Measurements from ENCODE around the gene CDK5R2. TPM values are rescaled to one million over a fixed set of nuclear protein-coding genes. Genes with fewer than 3 reads are reported as not detected.

Gene CDK5R2
- total RNA-seq, 1 experiment from 2014 or later, result not detected

DNA sequence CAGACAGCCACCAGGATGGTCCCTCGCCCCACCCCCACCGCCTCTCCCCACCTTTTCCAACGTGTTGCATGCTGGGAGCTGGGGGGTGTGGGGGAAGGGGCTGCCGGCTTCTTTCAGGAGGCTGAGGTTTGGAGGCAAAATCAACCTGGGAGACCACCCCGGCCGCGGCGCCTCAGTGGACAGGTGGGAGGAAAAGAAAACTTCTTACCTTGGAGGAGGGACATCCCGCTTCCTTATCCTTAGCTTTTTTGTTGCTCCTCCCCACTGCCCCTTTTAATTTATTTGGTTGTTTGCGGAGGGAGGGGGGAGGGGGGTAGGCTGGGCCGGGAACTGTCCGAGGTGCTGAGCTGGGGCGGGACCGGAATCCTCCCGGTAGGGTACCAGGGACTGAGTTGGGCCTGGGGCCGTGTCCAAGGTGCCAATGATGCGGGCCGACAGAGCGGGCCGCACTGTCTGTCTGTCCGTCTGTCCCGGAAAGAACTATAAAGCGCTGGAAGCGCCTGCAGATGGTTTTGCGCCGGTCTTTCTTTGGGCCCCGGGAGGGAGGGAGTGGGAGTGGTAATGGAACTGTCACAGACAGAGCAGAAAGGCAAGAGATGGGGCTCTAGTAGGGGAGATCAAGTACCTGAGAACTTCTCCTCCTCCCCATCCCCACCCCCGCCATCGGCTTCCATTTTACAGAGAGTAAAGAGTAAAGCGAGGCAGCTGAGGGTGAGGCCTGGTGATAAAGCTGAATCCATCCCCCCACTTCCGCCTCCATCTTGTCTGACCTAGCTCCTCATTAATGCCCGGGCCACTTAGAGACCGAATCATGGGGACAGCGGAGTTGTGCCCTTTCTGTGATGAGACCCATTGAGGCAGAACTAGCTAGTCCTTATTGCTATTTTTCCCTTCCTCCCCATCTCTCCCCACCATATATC lies 2.4 kb downstream of the CDK5R2 start:
- DNase-seq (ENCODE audit: low spot score), result no peak

DNA sequence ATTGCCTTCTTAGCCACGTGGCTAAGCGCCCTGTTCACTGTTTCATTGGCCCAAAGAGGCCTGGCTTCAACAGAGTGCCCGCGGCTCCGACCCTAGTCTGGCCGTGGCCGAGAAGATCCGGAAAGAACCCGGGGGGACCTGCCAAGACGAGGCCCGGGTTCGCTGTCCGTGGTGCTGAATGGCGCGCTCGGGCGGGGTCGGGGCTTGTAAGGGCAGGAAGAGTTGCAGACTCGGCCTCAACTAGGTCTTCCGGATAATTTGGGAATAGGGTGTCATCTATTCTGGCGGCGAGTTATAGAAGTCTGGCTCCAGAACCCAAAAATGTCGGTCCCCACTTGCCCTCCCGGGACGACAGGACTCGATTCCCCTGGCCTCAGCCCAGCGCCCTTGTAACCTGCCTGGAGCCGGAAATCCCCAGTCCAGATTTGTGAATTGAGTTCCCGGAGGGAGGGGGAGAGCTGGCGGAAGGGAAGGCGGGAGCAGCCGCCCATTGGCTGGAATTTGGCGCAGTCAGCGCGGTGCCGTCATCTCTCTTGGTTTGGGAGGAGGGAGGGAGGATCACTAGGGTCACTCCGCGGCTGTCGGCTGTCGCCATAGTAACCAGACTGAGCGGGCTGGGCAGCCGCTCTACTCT lies 3.5 kb downstream of the CDK5R2 start:
- DNase-seq (ENCODE audit: low spot score), result no peak

DNA sequence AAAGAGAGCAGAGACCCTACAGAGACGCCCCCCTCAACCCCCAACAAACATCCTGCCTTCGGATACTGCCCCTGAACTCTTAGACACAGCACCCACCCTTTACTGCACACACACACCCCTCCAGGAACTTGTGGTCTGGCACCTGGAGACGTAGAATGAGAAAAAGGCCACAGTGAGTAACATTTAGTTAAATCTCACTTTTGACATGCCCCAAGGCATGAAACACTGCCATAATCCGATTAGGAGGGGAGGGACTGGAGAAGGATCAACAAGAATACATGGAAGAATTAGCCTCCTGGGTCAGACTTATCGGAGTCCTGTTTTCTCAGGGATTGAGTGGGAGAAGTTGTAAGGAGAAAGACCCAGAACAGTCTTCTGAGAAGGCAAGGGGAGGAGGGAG lies 4.1 kb downstream of the CDK5R2 start:
- DNase-seq (ENCODE audit: low spot score), result no peak

DNA sequence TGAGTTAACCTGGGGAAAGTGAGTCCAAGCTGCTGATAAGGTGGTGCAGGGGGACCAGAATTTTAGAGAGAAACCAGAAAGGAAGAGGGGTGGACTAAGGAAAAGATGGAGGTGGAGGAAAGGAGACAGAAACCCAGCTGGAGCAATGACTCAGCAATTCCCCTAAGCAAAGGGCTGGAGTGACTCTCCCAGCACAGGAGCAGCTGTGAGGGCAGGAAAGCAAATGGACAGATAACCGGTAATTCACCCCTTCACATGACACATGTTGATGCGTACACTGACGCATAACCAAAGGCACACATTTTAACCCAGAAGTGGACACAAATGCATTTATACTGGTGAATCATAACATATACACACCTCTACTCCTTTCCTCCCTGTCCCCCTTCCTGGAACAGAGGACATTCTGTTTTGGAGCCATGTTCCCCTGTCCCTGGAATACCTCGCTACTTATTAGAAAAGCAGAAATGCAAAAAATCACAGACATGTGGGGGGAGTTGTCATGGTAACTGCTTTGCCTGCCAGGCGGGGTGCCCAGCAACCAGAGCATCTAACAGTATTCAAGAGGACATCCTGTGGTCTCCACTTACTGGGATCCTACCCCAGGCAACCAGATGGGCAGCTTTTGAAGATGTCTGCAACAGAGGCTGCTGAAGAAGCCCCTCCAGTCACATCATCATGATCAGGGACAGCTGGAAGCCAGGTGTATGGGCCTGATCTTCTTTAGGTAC lies 4.7 kb downstream of the CDK5R2 start:
- DNase-seq (ENCODE audit: low spot score), result no peak

DNA sequence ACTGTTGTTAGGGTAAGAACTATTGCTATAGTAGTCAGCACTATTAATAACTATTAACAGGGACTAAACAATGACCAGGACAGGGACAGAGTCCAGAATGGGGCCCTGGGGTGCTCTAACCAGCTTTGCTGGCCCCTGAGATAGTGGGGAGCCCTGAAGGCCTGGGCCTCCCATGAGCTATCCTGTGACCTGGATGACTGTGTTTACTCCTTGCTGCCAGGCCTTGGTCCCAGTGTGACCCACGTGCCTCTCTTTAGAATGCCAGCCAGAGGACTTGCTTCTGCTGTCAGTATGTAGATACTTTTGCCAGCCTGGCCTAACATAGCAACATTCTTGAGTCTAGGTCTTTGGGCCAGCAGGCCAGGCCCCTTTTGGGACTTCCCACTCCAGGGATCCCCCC lies 11.4 kb downstream of the CDK5R2 start:
- DNase-seq (ENCODE audit: low spot score), result no peak

DNA sequence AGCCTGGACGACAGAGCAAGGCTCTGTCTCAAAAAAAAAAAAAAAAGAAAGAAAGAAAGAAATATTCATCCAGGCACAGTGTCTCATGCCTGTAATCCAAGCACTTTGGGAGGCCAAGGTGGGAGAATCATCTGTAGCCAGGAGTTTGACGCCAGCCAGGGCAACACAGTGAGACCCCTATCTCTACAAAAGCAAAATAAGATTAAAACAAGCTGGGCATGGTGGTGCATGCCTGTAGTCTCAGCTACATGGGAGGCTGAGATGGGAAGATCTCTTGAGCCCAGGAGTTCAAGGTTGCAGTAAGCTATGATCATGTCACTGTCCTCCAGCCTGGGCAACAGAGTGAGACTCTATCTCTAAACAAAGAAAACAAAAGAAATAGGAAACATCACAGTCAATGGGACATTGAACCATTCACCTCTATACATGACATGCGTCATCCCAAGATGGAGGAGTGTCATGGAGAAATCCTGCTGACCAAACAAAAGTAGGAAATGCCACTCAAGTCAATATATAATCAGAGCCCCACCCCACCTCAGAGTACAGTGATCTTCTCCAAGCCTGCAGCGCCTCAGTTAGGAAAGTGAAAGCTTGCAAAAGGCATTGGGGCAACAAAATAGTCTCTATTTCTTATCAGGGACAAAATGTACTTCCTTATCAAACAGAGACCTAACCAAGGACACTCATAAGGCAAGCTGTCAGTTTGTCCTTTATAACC lies 15.8 kb downstream of the CDK5R2 start:
- DNase-seq (ENCODE audit: low spot score), result no peak

DNA sequence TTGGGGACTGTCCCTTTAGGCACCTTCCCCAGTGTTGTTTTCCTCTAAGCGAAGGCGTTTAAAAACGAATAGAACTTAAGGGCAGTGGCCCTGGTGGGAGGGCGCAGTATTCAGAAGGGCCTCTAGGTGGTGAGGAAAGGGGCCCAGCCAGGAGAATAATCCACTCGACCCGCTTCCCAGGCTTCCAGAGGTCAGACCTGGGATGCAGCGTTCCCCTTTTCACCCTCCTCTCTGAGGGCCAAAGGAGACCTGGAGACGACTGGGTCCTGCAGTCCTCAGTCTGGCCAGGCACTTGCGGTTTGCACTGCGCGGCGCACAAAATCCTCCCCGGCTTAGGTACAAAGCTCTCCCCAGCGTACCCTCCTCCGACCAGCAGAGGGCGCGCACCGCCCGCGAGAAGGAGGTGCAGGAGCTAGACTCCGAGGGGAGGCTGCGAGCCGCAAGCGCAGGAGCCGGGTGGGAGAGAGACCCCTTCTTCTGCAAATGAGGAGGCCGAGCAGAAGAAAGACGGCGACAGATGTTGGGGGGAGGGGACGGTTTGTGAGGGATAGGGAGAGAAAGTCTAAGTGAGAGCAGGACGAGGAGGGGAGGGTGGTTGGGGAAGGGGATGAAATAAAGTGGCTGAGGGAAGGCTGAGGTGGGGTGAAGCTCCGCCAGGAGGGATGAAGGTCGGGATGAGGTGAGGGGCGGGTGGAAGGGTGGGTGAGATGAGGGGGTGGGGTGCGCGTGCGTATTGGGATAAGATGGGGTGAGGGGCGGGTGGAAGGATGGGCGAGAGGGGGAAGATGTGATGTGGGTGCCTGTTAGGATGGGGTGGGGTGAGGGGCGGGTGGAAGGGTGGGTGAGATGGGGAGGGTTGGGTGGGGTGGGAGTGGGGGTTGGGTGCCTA lies 20.6 kb downstream of the CDK5R2 start:
- DNase-seq (ENCODE audit: low spot score), result peak; percentile 82

DNA sequence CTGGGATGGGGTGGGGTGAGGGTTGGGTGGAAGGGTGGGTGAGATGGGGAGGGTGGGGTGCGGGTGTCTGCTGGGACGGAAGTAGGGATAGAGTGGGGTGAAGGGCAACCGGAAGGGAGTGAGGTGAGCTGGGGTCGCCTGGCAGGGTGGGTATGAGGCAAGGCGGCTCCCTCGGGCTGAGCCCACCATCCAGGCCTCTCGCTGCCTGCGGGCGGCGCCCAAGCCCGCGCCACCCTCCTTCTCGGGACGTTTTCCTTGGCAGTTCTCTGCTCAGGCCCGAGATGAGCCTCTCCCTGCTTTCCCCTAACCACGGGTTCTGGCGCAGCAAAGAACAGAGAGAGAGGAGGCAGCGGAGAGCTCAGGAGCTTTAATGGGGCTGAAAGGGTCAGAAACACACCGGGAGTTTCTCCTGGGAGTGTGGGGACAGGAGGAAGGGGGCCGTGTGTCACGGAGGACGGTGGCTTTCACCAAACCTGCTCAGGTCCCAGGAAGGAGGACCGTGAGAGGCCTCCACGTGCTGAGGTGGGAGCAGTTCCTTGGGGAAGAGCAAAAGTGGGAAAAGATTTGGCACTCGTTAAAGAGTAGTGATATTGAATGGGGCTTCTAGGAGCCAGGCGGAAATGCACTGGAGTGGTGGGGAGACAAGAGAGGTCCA lies 21.4 kb downstream of the CDK5R2 start:
- DNase-seq (ENCODE audit: low spot score), result peak; percentile 23

DNA sequence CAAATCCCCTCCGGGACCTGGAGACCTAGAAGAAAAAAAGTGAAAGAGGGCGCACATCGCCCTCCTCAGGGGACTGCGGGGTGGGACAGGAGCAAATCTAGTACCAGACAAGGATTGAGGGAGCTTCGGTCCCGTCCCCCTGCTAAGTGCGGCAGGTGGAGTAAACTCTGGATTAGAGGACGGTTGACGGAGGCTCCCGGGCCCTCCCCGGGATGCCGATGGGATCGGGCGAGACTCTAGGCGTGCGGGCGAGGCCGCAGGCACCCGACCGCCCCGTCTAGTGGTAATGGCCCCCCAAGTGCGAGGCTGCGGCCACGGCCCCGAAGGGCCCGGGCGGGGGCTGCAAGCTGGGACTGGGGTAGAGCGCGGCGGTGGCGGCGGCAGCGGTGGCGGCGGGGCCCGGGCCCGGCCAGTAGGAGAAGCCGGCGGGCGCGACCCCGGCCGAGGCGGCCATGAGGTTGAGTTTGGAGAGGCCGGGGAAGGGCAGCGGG lies 22.0 kb downstream of the CDK5R2 start:
- DNase-seq (ENCODE audit: low spot score), result no peak

DNA sequence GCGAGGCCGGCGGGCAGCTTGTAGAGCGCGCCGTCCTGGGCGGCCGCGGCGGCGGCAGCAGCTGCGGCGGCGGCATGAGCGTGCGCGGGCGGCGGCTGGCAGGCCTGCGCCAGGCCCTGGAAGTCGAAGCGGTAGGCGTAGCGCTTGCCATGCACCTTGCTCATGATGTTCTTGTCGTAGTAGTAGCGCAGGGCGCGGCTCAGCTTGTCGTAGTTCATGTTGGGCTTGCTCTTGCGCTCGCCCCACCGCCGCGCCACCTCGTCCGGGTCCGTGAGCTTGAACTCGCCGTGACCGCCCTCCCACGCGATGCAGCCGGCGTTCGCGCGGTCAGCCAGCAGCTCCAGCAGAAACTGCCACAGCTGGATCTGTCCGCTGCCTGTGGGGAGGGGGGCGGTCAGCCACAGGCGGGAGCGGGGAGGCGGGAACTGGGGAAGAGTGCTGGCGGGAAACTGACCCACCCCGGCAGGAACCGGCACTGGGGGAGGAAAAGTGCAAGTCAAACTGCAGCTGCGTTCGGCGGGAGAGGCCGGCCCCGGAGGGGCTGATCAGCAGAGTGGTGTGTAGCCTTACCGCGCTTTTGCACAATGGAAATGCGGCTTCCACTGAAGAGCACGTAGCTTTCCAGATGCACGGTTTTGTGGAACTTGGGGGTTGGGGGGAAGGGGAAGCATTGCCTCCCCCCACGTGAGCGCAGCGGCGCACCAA lies 22.6 kb downstream of the CDK5R2 start:
- no peak for DNase-seq (ENCODE audit: low spot score)

DNA sequence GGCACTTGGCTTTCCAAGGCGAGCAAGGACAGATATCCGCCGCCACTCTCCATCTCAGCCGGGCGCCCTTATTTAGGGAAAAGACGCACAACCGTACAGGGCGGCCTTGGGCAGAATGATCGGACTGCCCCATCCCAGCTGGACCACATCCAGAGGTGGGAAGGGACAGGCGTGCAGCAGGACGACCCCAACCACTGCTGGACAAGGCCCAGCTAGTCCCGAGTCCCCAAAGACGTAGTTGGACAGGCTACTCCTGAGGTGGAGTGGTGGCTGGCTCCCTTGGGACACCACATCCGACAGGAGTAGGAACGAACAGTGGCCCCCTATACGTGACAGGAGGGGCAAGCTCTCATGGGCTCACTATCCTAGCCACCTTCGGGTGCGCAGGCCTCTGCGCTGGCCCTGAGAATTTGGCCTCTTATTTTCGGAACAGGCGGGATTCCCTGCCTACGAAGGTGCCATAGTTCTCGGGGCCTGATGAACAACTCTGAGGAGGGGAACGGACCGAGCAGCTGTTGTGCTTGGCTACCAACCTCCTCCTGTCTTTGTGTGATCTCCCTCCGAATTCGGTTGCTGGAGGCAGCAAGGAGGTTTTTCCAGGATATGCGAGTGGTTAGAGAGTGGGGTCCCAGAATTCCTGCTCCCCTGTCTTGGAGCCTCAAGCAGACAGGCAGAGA lies 23.3 kb downstream of the CDK5R2 start:
- DNase-seq (ENCODE audit: low spot score), result no peak

DNA sequence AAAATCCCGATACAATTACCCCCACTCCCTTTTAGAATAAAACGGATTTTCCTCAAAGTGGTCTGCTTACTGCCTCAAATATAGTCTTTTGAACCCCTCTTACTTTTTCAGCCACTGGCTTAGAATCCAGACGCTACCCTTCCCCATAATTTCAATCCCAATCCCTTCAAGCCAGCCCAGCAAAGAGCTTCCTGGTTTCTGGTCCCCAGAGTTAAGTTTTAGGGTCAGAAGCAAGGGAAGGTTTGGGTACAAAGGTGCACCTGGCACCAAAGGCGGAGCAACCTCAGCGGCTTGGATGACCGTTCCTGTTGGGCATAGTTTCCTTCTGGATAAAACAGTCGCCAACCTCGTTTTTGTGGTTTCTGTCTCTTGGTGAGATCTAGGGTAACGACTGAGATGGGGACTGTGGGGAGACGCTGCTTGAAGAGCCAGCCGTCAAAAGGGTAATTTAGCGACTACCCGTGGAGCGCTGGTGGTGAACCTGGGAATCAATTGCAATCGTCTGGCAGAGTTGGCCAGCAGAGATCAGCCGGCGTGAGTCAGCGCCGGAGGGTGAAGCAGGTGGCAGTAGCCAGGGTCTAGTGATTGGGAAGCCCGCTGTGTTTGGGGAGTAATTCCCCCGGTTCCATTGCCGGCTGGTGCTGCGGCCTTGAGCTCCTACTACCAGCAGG lies 23.9 kb downstream of the CDK5R2 start:
- DNase-seq (ENCODE audit: low spot score), result peak; percentile 17

DNA sequence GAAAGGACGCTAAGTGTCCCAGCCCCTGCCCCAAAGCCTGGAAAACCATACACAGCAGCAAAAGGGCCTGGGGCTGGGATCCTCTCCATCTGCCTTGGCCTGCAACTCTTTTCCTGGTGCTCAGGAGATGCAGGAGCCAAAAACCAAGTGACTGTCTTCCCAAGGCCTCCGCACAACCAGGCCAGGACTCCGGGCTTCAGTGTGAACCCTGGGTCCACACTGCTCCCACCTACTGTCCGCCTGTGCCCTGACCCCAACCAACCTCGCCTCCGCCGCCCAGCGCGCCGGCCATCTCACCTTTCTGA lies 24.4 kb downstream of the CDK5R2 start:
- no peak for DNase-seq (ENCODE audit: low spot score)

DNA sequence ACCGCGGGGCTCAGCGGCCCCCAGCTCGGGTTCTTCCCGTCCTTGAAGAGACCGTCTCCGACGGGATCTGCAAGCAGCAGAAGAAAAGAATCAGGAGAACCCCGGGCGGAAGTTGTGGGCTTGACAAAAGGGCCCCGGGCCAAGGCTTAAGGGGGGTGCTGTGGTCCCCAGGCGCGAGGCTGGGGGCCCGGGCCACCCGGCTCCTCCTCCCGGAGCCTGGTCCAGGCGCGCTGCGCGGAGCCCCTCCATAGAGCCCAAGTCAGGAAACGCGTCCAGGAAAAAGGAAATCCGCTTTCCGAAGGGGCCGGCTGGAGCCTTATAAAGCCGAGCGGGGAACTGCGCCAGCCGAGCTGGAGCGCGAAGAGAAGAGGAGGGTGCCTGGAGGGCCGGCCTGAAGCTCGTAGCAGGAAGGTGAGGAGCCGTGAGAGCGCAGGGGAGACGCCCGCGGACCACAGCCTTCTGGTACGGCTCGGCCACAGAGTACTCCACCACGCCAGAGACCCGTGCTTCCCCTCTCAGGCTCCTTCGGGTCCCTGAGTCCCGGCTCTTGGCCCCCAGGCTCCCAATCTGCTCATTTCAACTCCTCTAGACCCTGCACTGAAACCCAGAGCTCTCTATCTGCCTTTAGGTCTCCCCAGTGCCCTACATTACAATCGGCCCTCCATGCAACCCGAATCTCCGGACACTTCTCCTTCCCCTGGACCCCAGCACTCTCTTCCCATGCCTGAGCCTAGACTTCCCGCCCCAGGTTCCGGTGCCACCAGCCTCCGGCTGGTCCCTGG lies 25.0 kb downstream of the CDK5R2 start:
- no peak for DNase-seq (ENCODE audit: low spot score)

DNA sequence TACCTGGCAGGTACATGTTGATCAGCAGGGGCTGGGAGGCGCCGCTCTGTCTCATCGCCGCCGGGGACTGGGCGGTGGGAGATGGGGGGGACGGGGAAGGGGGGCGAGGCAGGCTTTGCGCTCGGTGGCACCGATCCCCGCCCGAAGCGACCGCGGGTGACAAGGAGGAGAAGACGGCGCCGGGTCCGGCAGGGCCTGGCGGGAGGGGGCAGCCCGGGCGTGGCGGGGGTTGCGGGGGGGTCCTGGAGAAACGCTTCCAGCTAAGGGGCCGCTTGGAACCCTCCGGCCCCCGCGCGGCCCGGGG lies 25.5 kb downstream of the CDK5R2 start, which contains the start of gene FEV:
Gene FEV (minus strand): TSS at position 164 of the 304 bp plus-strand sequence. CDS start 109 bp downstream, at position 55.
- DNase-seq (ENCODE audit: low spot score), result no peak

DNA sequence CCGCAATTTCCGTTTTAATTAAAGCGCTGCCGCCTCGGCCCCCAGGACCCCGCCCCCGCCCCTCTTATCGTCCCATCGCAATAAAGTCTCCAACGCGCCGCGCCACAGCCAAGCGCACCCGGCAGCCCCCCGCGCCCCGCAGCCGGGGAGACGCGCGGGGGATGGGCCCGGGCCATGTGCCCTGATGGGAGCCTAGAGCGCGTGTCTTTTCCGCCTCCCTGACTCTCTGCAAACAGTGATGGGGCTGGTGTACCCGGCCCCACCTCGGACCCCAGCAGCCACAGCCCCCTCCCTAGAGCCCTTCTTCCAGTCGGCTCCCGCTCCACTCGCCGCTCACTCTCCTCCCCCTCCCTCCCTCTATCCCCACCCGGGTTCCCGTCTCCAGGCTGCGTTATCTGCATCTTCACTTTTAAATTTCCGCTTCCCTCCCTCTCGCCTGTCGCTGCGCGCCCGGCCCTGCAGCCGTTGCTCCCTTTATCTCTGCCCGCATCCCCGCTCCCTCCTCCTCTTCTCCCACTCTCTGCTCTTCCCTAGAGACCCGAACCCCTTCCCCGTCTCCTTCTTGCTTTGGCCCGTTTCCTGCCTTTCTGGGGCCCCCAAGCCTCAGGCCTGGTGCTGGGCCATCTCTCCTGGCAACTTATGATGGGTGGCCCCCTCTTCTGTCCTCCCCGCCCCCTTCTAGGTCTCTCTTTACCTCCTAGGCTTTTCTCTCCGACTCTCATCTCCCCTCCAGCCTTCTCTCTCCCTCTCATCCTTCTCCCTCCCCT lies 26.0 kb downstream of the CDK5R2 start:
- DNase-seq (ENCODE audit: low spot score), result no peak

Measured in HT-29 (cell line).